NB4 (cell line): ENCODE measurements around the gene FANCE.

Experiments used
- CTCF ChIP-seq: IDR thresholded peaks from one replicate; pipeline ENCODE4 v1.5.1; 2012; ENCODE audit warnings: low read depth, low read length
- MYC ChIP-seq: IDR thresholded peaks from 2 replicates; pipeline ENCODE4 v1.6.1; 2011; ENCODE audit warnings: low read depth, low read length

DNA sequence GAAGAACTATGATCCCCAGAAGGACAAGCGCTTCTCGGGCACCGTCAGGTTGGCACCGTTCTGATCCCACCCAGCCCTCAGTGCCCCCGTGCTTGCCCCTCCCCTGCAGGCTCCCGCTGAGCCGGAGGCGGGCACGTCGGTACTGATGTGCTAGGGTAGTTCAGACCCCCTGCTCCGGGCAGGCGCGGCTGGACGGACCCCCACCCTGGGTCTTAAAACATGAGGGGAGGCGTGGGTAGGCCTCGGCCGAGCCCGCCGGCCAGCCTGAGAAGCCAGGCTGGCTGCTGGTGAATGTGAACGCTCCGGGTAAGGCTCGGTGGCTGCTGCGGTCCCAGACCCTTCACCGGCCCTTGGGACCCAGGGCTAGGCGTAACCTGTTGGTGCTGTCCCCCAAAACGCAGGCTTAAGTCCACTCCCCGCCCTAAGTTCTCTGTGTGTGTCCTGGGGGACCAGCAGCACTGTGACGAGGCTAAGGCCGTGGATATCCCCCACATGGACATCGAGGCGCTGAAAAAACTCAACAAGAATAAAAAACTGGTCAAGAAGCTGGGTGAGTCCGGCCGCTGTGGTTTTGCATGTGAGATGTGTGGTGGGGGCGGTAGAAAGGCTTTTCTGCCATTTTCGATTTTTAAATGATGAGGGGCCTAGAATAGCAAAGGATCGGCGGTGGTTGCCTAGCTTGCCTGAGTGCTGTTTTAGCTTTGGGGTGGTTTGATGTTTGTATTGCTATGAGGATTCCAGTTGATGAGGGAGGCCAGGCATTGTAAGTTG, 17.0 kb downstream of the FANCE start:
- no peak for TF ChIP-seq MYC
- TF ChIP-seq CTCF = no peak
